BJ (cell line): ENCODE results near the gene PATJ. TPM values are rescaled to one million over a fixed set of nuclear protein-coding genes. Genes with fewer than 3 reads are reported as not detected.

Source experiments
- CTCF ChIA-PET: fragments of 350-600 bp; formaldehyde crosslinking; extraction: SDS; loops from one replicate; lab custom pipeline; 2021; ENCODE audit warnings: antibody characterized with exemption, inconsistent platforms; lab: Yijun Ruan, JAX
- POLR2A ChIA-PET: fragments of 300-600 bp; sonication (Branson Sonifier 250); formaldehyde crosslinking; extraction: SDS; loops from one replicate; lab custom pipeline; 2021; ENCODE audit warnings: antibody characterized with exemption; lab: Charles Lee
- DNase-seq: peaks from one replicate; pipeline ENCODE4 v3.0.0-alpha.2; 2011; ENCODE audit warnings: low read depth
- H3K27me3 ChIP-seq: 2 replicates; pipeline ENCODE4 v1.6.0; 2011; ENCODE audit warnings: low read length; ENCODE audit not compliant: control insufficient read depth, insufficient read depth
- H3K36me3 ChIP-seq: 2 replicates; pipeline ENCODE4 v1.5.1; 2011; ENCODE audit warnings: low read length; ENCODE audit not compliant: control insufficient read depth, insufficient read depth
- H3K4me3 ChIP-seq: 2 replicates; pipeline ENCODE4 v1.5.1; 2011; ENCODE audit warnings: low read depth, mild to moderate bottlenecking, control low read depth, low read length
- CTCF ChIP-seq: IDR thresholded peaks from 2 replicates; pipeline ENCODE4 v1.5.1; 2011; ENCODE audit warnings: low read depth, mild to moderate bottlenecking, control low read depth, inconsistent platforms, low read length, moderate library complexity; ENCODE audit not compliant: insufficient read depth
- polyA plus RNA-seq: library from polyadenylated mRNA; depleted of rRNA; stranded (reverse); fragments of >200 nt; gene quantifications from 2 replicates; pipeline ENCODE4 v1.2.3, GENCODE V29; 2011

Gene PATJ
- polyA plus RNA-seq, 1 experiment: 3.0 TPM

GRCh38 chr1:61980561-61980960 lies 238.3 kb downstream of the PATJ start:
- ChIA-PET CTCF (no interaction called here), POLR2A (no interaction called here)
- no peak for DNase-seq
- no peak for TF ChIP-seq CTCF
- H3K4me3 ChIP-seq: no peak overlapping the region
- no peaks in the 10 kb centered on the region for H3K27me3 ChIP-seq
- no peaks in the 10 kb centered on the region for H3K36me3 ChIP-seq

DNA sequence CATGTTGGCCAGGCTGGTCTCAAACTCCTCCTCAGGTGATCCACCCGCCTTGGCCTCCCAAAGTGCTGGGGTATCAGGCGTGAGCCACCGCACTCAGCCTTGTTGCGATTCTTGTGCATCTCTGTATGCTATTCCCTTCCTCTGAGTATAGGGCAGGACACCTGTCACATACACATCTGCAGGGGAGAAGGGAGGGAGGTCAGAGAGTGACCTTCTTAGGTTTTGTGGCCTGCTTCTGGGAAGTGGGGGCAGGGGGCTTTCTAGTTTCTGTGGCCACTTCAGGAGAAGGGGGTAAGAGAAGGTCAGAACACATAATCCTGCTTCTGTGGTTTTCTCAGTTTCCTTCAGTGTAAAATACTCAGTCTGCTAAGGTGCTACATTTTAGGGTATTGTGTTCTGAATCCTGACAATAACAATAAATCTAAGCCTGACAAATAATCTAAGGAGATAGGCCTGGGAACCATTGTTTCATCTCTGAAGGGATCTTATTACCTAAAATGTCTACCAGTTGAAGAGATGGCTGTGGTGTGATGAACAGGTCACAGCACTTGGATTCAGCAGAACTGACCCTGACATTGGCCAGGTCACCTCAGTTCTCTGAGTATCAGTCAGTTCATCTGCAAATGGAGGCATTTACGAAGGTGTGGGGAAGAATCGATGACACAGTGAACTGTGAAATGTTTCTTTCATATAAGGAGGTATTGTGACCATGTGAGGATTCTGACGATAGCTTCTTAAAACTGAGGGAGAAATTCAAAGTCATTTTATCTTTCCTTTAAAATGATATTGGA lies 239.8 kb downstream of the PATJ start:
- DNase-seq: no peak
- Histone ChIP-seq H3K36me3 (no peaks in the 10 kb centered on the region), H3K27me3 (no peaks in the 10 kb centered on the region), H3K4me3 (no peak overlapping the region)
- TF ChIP-seq CTCF: no peak
- ChIA-PET POLR2A (no interaction called here), CTCF (no interaction called here)

- no peaks in the 10 kb centered on the region for H3K36me3 ChIP-seq
- TF ChIP-seq CTCF: no peak
- ChIA-PET POLR2A (no interaction called here), CTCF (interaction anchor here (0.9 to 1.0 kb wide), 2 partner anchors 10 to 13 kb away, joined by 3 read pairs; no protein-coding TSS in a partner anchor)
- DNase-seq: no peak
- no peaks in the 10 kb centered on the region for H3K27me3 ChIP-seq
- no peak overlapping the region for H3K4me3 ChIP-seq
Observed at GRCh38 chr1:61983236-61983635, 241.0 kb downstream of the PATJ start.

DNA sequence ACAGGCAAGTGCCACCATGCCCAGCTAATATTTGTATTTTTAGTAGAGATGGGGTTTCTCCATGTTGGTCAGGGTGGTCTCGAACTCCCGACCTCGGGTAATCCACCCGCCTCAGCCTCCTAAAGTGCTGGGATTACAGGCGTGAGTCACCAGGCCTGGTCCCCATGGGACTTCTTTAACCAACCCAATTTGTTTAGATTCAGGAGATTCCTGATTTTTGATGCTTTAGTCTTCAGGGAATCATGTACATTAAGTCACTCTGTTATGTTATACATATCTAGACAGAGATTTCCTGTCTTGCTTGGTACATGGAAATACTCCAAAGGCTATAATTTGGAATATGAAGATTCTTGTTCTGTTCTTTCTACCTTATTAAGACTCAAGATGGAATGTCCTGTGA lies 250.0 kb downstream of the PATJ start:
- Histone ChIP-seq H3K36me3 (no peaks in the 10 kb centered on the region), H3K27me3 (no peaks in the 10 kb centered on the region), H3K4me3 (no peak overlapping the region)
- ChIA-PET CTCF (no interaction called here), POLR2A (no interaction called here)
- no peak for TF ChIP-seq CTCF
- no peak for DNase-seq

DNA sequence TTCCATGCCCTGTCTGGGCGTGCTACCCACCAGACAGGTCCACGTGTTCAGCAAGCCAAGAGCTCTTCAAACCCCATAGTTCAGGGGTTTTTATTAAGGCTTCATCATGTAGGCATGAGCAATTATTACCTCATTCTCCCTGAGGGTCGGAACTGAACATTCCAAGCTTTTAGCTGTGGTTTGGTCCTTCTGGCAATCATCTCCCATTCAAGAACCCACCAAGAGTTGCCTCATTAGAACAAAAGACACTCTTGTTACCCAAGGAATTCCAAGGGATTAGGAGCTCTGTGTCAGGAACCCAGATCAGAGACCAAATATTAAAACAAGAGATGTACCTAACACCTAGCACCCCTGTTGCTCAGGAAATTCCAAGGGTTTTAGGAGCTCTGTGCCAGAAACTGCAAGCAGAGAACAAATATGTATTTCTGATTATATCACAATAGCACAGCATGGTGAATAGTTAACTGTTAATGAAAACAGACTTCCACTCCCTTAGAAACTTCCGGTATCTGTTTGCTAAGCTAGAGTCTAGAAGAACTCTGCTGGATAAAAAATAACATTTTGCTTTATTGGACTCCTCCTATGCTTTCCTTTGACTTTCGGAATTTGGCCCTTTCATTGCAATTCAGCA lies 251.2 kb downstream of the PATJ start:
- ChIA-PET POLR2A (interaction anchor here (0.7 kb wide), 1 partner anchor 19 kb away, joined by 4 read pairs; no protein-coding TSS in a partner anchor), CTCF (interaction anchor here (0.7 to 0.9 kb wide), 2 partner anchors 10 to 151 kb away, joined by 3 read pairs; no protein-coding TSS in a partner anchor)
- Histone ChIP-seq H3K4me3 (no peak overlapping the region), H3K27me3 (no peaks in the 10 kb centered on the region), H3K36me3 (no peaks in the 10 kb centered on the region)
- peak; percentile 15 for DNase-seq
- TF ChIP-seq CTCF: no peak
